ENCODE measurements around the gene AZIN2. TPM values are rescaled to one million over a fixed set of nuclear protein-coding genes. Genes with fewer than 3 reads are reported as not detected.
A peak's percentile ranks its signal among the peaks of the same experiment; 100 is the strongest.

The AZIN2 gene
- total and polyA plus RNA-seq, 9 of the 15 experiments (the other 6 are each of a cell fraction or from before 2014, with no cell fraction given), result 0.06 to 0.91 (median 0.42) TPM; not detected in 2

GRCh38 chr1:33130297-33130696 is 49.3 kb downstream of the AZIN2 start (continued):
- no peak for TF ChIP-seq ZBTB26 (CRISPR knock-in tag; IDR thresholded peaks at IDR 0.05)
- TF ChIP-seq ZNF764 (CRISPR knock-in tag; IDR thresholded peaks at IDR 0.05; ENCODE audit: low read depth), result no peak
- peak; percentile 69 for TF ChIP-seq JUND (IDR thresholded peaks at IDR 0.05; ENCODE audit: borderline replicate concordance, low read depth, low read length)
- TF ChIP-seq JUND (tag; IDR thresholded peaks at IDR 0.05; ENCODE audit: borderline replicate concordance, low read depth, low read length), result peak; percentile 61; the same call in 2 of the 3 replicates
- no peak for TF ChIP-seq ARID4B (CRISPR knock-in tag; IDR thresholded peaks at IDR 0.05)

Measured in K562 (cell line).